GM12878 (cell line): ENCODE results near the gene RYK.

Experiments used
- CBX5 ChIP-seq: sonication (generic); IDR thresholded peaks from 2 replicates; pipeline ENCODE4 v1.6.1; 2016; ENCODE audit warnings: low read depth, moderate library complexity, mild to moderate bottlenecking, inconsistent platforms
- CHD1 ChIP-seq: IDR thresholded peaks from 2 replicates; pipeline ENCODE4 v1.6.1; 2012; ENCODE audit warnings: low read depth, low read length, improper control_type of control experiment
- CTCF ChIP-seq, 3 experiments: IDR thresholded peaks in 2 of 3; conservative IDR thresholded peaks in 1 of 3; 2 replicates each; pipeline ENCODE4 v1.5.1; 2011; ENCODE audit warnings: low read depth in 3 of 3, low read length in 3 of 3, mild to moderate bottlenecking in 3 of 3, control low read depth in 2 of 3, moderate library complexity in 2 of 3, inconsistent platforms in 1 of 3, mixed read lengths in 1 of 3; ENCODE audit not compliant: control insufficient read depth in 2 of 3, insufficient read depth in 1 of 3; ENCODE audit errors: extremely low read depth in 1 of 3
- ESRRA ChIP-seq: IDR thresholded peaks from 2 replicates; pipeline ENCODE4 v1.6.1; 2012; ENCODE audit warnings: mild to moderate bottlenecking, low read length, improper control_type of control experiment
- HDAC2 ChIP-seq: fragments of 200-600 bp; sonication (generic); IDR thresholded peaks from 2 replicates; pipeline ENCODE4 v1.6.1; 2017
- RCOR1 ChIP-seq: conservative IDR thresholded peaks from 2 replicates; pipeline ENCODE4 v1.6.1; 2012; ENCODE audit warnings: low read depth, low read length, improper control_type of control experiment
- SMARCA5 ChIP-seq: fragments of 450-650 bp; IDR thresholded peaks from 2 replicates; pipeline ENCODE4 v1.6.1; 2017; ENCODE audit warnings: mild to moderate bottlenecking
- YY1 ChIP-seq: IDR thresholded peaks from 2 replicates; pipeline ENCODE4 v1.6.1; 2011; ENCODE audit warnings: low read depth, mild to moderate bottlenecking, low read length
- TF ChIP-seq, protein P1 (sequence below): IDR thresholded peaks from 2 replicates; pipeline ENCODE4 v1.6.1; 2012; ENCODE audit warnings: low read depth, low read length, improper control_type of control experiment
- TF ChIP-seq, protein P2 (sequence below): fragments of 150-350 bp; IDR thresholded peaks from 2 replicates; pipeline ENCODE4 v1.6.1; 2014; ENCODE audit warnings: mild to moderate bottlenecking, low read depth, low read length
- TF ChIP-seq, protein P3 (sequence below): IDR thresholded peaks from 2 replicates; pipeline ENCODE4 v1.6.1; 2011; ENCODE audit warnings: low read depth, mild to moderate bottlenecking, low read length, moderate library complexity, borderline replicate concordance; ENCODE audit errors: extremely low read depth

GRCh38 chr3:134229038-134229437, 21.6 kb downstream of the RYK start:
- TF ChIP-seq CHD1 = no peak
- no peak for TF ChIP-seq CTCF (IDR thresholded peaks at IDR 0.05 in 2 of 3, conservative IDR thresholded peaks at IDR 0.05 in 1 of 3; ENCODE audit: control insufficient read depth in 2 of 3, extremely low read depth in 1 of 3, insufficient read depth in 1 of 3, low read depth in 3 of 3, low read length in 3 of 3)
- TF ChIP-seq, protein P1, sequence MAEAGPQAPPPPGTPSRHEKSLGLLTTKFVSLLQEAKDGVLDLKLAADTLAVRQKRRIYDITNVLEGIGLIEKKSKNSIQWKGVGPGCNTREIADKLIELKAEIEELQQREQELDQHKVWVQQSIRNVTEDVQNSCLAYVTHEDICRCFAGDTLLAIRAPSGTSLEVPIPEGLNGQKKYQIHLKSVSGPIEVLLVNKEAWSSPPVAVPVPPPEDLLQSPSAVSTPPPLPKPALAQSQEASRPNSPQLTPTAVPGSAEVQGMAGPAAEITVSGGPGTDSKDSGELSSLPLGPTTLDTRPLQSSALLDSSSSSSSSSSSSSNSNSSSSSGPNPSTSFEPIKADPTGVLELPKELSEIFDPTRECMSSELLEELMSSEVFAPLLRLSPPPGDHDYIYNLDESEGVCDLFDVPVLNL = no peak
- no peak for TF ChIP-seq RCOR1
- TF ChIP-seq, protein P2, sequence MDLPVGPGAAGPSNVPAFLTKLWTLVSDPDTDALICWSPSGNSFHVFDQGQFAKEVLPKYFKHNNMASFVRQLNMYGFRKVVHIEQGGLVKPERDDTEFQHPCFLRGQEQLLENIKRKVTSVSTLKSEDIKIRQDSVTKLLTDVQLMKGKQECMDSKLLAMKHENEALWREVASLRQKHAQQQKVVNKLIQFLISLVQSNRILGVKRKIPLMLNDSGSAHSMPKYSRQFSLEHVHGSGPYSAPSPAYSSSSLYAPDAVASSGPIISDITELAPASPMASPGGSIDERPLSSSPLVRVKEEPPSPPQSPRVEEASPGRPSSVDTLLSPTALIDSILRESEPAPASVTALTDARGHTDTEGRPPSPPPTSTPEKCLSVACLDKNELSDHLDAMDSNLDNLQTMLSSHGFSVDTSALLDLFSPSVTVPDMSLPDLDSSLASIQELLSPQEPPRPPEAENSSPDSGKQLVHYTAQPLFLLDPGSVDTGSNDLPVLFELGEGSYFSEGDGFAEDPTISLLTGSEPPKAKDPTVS = no peak
- TF ChIP-seq HDAC2 = no peak
- TF ChIP-seq CBX5 = no peak
- no peak for TF ChIP-seq YY1
- TF ChIP-seq, protein P3, sequence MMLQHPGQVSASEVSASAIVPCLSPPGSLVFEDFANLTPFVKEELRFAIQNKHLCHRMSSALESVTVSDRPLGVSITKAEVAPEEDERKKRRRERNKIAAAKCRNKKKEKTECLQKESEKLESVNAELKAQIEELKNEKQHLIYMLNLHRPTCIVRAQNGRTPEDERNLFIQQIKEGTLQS = no peak
- TF ChIP-seq SMARCA5 = no peak
- no peak for TF ChIP-seq ESRRA
